Renal cortical epithelial cell (primary cell): Measurements from ENCODE around the gene CDH22. TPM values are rescaled to one million over a fixed set of nuclear protein-coding genes. Genes with fewer than 3 reads are reported as not detected.

Experiments
- total RNA-seq: library from RNA; depleted of rRNA; stranded (reverse); fragments of >200 nt; gene quantifications from 2 replicates; pipeline ENCODE4 v1.2.3, GENCODE V29; 2014

Gene CDH22
- total RNA-seq, 1 donor from 2014 or later: not detected

Other genes starting within 250 kb of the CDH22 start
- 6.1 and 25.3 TPM in 2 replicates for gene NCOA5, start 218.5 kb downstream of the CDH22 start, total RNA-seq
- 38.6 and 89.6 TPM in 2 replicates for gene CD40, start 190.2 kb downstream of the CDH22 start, total RNA-seq
- gene ELMO2, start 98.1 kb upstream of the CDH22 start, total RNA-seq: 24.3 and 46.9 TPM in 2 replicates
- 1.7 and 8.1 TPM in 2 replicates for gene ZNF334, start 205.1 kb upstream of the CDH22 start, total RNA-seq
- gene OCSTAMP, start 242.2 kb upstream of the CDH22 start, total RNA-seq: not detected in 2 replicates